ENCODE results near the gene OCIAD2. TPM values are rescaled to one million over a fixed set of nuclear protein-coding genes. Genes with fewer than 3 reads are reported as not detected.
"Not testable (repeated sequence)": the region's sequence is repeated elsewhere in the genome, so short reads cannot be mapped to it uniquely, and the experiment has no call there.

OCIAD2 gene
- total RNA-seq, 2 donors from 2014 or later = 65.7 to 73.9 TPM

DNA sequence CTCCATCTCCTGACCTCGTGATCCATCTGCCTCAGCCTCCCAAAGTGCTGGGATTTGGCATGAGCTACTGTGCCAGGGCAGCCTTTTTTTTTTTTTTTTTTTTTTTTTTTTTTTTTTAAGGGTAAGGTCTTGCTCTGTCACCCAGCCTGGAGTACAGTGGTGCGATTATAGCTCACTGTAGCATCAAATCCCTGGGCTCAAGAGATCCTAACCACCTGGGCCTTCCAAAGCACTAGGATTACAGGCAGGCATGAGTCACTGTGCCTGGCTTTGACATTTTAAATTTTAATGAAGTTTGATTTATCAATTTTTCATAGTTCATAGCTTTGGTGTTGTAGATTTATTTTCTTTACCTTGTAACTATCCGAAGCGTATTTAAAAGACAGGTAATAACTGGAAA, 17.8 kb upstream of the OCIAD2 start:
- H3K4me1 ChIP-seq (ENCODE audit: control insufficient read depth, insufficient read depth, low read length) = no peaks in the 10 kb centered on the region
- WGBS, 2 experiments (ENCODE audit: insufficient coverage in 1 of 2, insufficient read length in 1 of 2) = 96 to 100% methylated on average over 2 to 4 of the region's 4 CpGs
- Mint-ChIP-seq H3K36me3 (ENCODE audit: low read depth) (no peaks in the 10 kb centered on the region), H3K27me3 (ENCODE audit: insufficient read depth) (peaks cover 25% of the 10 kb centered on the region), H3K27ac (no peak overlapping the region), H3K4me1 (no peaks in the 10 kb centered on the region), H3K9me3 (peaks cover 25% of the 10 kb centered on the region), H3K4me3 (no peak overlapping the region)
- no peak overlapping the region for H3K9ac ChIP-seq (ENCODE audit: extremely low read depth, low read length, poor library complexity, severe bottlenecking)
- TF ChIP-seq, protein P1, sequence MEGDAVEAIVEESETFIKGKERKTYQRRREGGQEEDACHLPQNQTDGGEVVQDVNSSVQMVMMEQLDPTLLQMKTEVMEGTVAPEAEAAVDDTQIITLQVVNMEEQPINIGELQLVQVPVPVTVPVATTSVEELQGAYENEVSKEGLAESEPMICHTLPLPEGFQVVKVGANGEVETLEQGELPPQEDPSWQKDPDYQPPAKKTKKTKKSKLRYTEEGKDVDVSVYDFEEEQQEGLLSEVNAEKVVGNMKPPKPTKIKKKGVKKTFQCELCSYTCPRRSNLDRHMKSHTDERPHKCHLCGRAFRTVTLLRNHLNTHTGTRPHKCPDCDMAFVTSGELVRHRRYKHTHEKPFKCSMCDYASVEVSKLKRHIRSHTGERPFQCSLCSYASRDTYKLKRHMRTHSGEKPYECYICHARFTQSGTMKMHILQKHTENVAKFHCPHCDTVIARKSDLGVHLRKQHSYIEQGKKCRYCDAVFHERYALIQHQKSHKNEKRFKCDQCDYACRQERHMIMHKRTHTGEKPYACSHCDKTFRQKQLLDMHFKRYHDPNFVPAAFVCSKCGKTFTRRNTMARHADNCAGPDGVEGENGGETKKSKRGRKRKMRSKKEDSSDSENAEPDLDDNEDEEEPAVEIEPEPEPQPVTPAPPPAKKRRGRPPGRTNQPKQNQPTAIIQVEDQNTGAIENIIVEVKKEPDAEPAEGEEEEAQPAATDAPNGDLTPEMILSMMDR (conservative IDR thresholded peaks at IDR 0.05) = no peak
- H3K9me3 ChIP-seq (ENCODE audit: control insufficient read depth, low read length) = no peaks in the 10 kb centered on the region
- no peak for DNase-seq
- H3K4me3 ChIP-seq (ENCODE audit: low read length) = no peak overlapping the region
- H3K36me3 ChIP-seq (ENCODE audit: control insufficient read depth, insufficient read depth, low read length) = no peaks in the 10 kb centered on the region
- H3K27ac ChIP-seq (ENCODE audit: low read depth, low read length) = no peak overlapping the region
- peaks cover 2% of the 10 kb centered on the region for H3K27me3 ChIP-seq (ENCODE audit: control insufficient read depth, insufficient read depth, low read length, poor library complexity, severe bottlenecking)

DNA sequence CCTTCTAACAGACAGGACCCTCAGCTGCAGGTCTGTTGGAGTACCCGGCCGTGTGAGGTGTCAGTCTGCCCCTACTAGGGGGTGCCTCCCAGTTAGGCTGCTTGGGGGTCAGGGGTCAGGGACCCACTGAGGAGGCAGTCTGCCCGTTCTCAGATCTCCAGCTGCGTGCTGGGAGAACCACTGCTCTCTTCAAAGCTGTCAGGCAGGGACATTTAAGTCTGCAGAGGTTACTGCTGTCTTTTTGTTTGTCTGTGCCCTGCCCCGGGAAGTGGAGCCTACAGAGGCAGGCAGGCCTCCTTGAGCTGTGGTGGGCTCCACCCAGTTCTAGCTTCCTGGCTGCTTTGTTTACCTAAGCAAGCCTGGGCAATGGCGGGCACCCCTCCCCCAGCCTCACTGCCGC, 16.5 kb upstream of the OCIAD2 start:
- H3K9me3 ChIP-seq (ENCODE audit: control insufficient read depth, low read length); H3K27ac Mint-ChIP-seq; H3K36me3 ChIP-seq (ENCODE audit: control insufficient read depth, insufficient read depth, low read length); DNase-seq; H3K27ac ChIP-seq (ENCODE audit: low read depth, low read length); H3K4me3 ChIP-seq (ENCODE audit: low read length); H3K36me3 Mint-ChIP-seq (ENCODE audit: low read depth); H3K4me1 Mint-ChIP-seq; H3K4me3 Mint-ChIP-seq; H3K9ac ChIP-seq (ENCODE audit: extremely low read depth, low read length, poor library complexity, severe bottlenecking); H3K4me1 ChIP-seq (ENCODE audit: control insufficient read depth, insufficient read depth, low read length); H3K27me3 ChIP-seq (ENCODE audit: control insufficient read depth, insufficient read depth, low read length, poor library complexity, severe bottlenecking): not testable (repeated sequence)
- 71% methylated on average over 5 of the region's 7 CpGs; no CpG with 5 or more reads in 1 of the 2 experiments for WGBS, 2 experiments (ENCODE audit: insufficient coverage in 1 of 2, insufficient read length in 1 of 2)
- peaks cover 25% of the 10 kb centered on the region for H3K9me3 Mint-ChIP-seq
- H3K27me3 Mint-ChIP-seq (ENCODE audit: insufficient read depth) = peaks cover 32% of the 10 kb centered on the region

DNA sequence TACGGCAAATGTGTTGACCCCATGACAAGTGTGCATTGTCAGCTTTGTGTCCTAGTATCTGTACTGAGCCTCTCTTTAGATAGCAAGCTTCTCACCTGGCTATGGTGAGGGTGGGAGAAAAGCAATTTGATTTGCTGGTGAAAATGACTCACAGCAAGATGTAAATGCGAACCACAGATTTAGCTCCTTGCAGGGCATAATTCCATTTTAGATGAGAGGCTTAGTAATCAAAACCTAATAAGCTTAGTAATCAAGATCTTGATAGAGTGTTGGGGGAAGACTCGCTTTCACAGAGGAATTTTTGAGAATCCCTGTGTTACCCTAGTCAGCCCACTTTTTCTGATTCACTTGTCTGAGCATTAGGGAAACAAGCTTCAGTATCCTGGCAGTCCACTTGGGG, 7.7 kb upstream of the OCIAD2 start:
- Histone ChIP-seq H3K4me3 (ENCODE audit: low read length) (no peak overlapping the region), H3K9ac (ENCODE audit: extremely low read depth, low read length, poor library complexity, severe bottlenecking) (no peak overlapping the region), H3K36me3 (ENCODE audit: control insufficient read depth, insufficient read depth, low read length) (no peaks in the 10 kb centered on the region), H3K27me3 (ENCODE audit: control insufficient read depth, insufficient read depth, low read length, poor library complexity, severe bottlenecking) (peaks cover 81% of the 10 kb centered on the region), H3K27ac (ENCODE audit: low read depth, low read length) (no peak overlapping the region), H3K9me3 (ENCODE audit: control insufficient read depth, low read length) (no peaks in the 10 kb centered on the region), H3K4me1 (ENCODE audit: control insufficient read depth, insufficient read depth, low read length) (no peaks in the 10 kb centered on the region)
- 78 to 85% methylated on average over 3 of the region's 3 CpGs for WGBS, 2 experiments (ENCODE audit: insufficient coverage in 1 of 2, insufficient read length in 1 of 2)
- TF ChIP-seq, protein P1 (conservative IDR thresholded peaks at IDR 0.05) = no peak
- Mint-ChIP-seq H3K4me3 (no peak overlapping the region), H3K36me3 (ENCODE audit: low read depth) (no peaks in the 10 kb centered on the region), H3K27me3 (ENCODE audit: insufficient read depth) (peaks cover 85% of the 10 kb centered on the region), H3K27ac (no peak overlapping the region), H3K4me1 (no peaks in the 10 kb centered on the region), H3K9me3 (no peaks in the 10 kb centered on the region)
- DNase-seq = no peak

DNA sequence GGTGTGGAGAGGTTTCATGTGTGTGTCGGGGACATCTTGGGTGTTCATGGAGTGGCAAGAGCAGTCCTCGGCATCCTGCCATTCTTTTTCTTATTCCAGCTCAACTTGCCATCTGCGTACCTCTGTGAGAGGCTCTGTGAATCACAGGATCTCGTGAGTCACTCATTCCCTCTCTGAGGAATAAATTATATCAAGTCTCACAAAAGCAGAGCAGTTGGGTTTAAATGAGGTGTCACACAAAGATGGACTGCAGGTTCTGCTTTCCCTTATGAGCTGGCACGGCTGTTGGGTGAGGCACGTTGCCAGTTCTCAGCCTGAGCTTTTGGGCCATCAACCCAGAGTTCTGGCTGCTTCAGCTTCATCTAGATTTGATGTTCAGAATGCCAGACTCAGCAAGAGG, 6.8 kb upstream of the OCIAD2 start:
- H3K27me3 Mint-ChIP-seq (ENCODE audit: insufficient read depth) = peaks cover 90% of the 10 kb centered on the region
- WGBS, 2 experiments (ENCODE audit: insufficient coverage in 1 of 2, insufficient read length in 1 of 2) = 87 to 100% methylated on average over 5 to 6 of the region's 6 CpGs
- Histone ChIP-seq H3K4me1 (ENCODE audit: control insufficient read depth, insufficient read depth, low read length) (no peaks in the 10 kb centered on the region), H3K4me3 (ENCODE audit: low read length) (no peak overlapping the region), H3K27ac (ENCODE audit: low read depth, low read length) (no peak overlapping the region), H3K9ac (ENCODE audit: extremely low read depth, low read length, poor library complexity, severe bottlenecking) (no peak overlapping the region), H3K9me3 (ENCODE audit: control insufficient read depth, low read length) (no peaks in the 10 kb centered on the region), H3K27me3 (ENCODE audit: control insufficient read depth, insufficient read depth, low read length, poor library complexity, severe bottlenecking) (peaks cover 89% of the 10 kb centered on the region), H3K36me3 (ENCODE audit: control insufficient read depth, insufficient read depth, low read length) (no peaks in the 10 kb centered on the region)
- H3K4me1 Mint-ChIP-seq = no peaks in the 10 kb centered on the region
- no peak for DNase-seq
- H3K4me3 Mint-ChIP-seq = no peak overlapping the region
- TF ChIP-seq, protein P1 (conservative IDR thresholded peaks at IDR 0.05) = no peak
- no peaks in the 10 kb centered on the region for H3K36me3 Mint-ChIP-seq (ENCODE audit: low read depth)
- no peaks in the 10 kb centered on the region for H3K9me3 Mint-ChIP-seq
- no peak overlapping the region for H3K27ac Mint-ChIP-seq

Data from endodermal cell (in vitro differentiated cells).